DND-41 (cell line): ENCODE measurements around the gene CACHD1.

Experiments
- EZH2 ChIP-seq: IDR thresholded peaks from 3 replicates; pipeline ENCODE4 v1.6.1; 2012; ENCODE audit warnings: borderline replicate concordance, low read depth, mild to moderate bottlenecking, moderate library complexity, low read length, inconsistent platforms; ENCODE audit not compliant: severe bottlenecking
- TF ChIP-seq, protein P1 (sequence below): IDR thresholded peaks from 2 replicates; pipeline ENCODE4 v1.5.1; 2012; ENCODE audit warnings: borderline replicate concordance, low read length, moderate library complexity, mild to moderate bottlenecking; ENCODE audit not compliant: poor library complexity, severe bottlenecking; ENCODE audit errors: extremely low read depth

DNA sequence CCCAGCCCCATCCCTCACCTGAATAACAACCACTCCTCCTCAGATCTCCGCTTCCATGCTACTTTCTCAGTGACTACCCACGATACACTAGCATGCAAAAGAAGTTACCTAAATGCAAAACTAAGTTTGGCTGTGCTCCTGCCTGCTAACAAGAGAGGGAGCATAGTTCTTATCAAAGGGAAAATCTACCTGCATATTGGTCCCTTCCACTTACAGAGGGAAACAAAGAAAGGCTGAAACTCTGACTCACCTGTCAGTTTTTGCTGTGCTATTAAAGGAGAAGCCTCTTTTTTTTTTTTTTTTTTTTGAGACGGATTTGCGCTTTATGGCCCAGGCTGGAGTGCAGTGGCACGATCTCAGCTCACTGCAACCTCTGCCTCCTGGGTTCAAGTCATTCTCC lies 231.1 kb downstream of the CACHD1 start:
- TF ChIP-seq, protein P1, sequence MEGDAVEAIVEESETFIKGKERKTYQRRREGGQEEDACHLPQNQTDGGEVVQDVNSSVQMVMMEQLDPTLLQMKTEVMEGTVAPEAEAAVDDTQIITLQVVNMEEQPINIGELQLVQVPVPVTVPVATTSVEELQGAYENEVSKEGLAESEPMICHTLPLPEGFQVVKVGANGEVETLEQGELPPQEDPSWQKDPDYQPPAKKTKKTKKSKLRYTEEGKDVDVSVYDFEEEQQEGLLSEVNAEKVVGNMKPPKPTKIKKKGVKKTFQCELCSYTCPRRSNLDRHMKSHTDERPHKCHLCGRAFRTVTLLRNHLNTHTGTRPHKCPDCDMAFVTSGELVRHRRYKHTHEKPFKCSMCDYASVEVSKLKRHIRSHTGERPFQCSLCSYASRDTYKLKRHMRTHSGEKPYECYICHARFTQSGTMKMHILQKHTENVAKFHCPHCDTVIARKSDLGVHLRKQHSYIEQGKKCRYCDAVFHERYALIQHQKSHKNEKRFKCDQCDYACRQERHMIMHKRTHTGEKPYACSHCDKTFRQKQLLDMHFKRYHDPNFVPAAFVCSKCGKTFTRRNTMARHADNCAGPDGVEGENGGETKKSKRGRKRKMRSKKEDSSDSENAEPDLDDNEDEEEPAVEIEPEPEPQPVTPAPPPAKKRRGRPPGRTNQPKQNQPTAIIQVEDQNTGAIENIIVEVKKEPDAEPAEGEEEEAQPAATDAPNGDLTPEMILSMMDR, result no peak
- TF ChIP-seq EZH2, result no peak
